OCI-LY3 (cell line): ENCODE measurements around the gene SLC49A3.

Experiments used
- EZH2phosphoT487 ChIP-seq: fragments of 200-600 bp; shearing (Covaris generic); IDR thresholded peaks from 2 replicates; pipeline ENCODE4 v1.6.1; 2018; ENCODE audit warnings: antibody characterized with exemption, mixed run types, low read depth
- TF ChIP-seq, protein P1 (sequence below): fragments of 200-600, 300-600 bp; sonication (generic); IDR thresholded peaks from 2 replicates; pipeline ENCODE4 v1.5.1; 2014; ENCODE audit warnings: antibody characterized with exemption, low read length, low read depth

DNA sequence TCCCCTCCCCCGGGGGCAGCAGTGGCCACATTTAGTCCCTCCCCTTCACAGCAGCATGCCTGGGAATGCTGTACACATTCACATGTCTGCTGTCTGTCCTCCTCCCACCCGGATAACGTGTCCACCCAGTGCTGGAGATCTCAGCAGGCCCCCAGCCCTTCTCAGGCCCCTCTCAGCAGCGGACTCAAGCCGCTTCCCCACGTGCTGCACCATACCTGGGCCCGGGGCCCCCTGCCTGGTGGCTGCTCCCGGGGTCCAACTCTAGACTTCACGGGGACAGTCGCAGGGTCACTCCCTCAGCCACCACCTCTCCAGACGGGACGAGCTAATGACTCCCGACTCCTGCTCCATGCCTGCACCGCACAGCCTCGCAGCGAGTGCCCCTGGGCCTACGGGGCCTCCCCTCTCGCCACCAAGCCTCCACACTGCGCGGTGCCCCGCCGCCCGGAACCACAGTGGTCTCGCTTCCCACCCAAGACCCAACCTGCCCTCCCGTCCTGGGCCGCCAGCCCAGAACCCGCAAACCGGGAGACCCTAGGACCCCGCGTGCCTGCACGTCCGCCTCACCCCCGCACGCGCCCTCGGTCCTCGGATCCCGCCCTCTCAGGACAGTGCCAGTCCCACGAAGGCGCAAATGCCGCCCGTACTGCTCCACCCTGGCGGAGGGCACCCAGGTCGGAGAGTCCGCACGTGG is 15.4 kb upstream of the SLC49A3 start:
- TF ChIP-seq, protein P1, sequence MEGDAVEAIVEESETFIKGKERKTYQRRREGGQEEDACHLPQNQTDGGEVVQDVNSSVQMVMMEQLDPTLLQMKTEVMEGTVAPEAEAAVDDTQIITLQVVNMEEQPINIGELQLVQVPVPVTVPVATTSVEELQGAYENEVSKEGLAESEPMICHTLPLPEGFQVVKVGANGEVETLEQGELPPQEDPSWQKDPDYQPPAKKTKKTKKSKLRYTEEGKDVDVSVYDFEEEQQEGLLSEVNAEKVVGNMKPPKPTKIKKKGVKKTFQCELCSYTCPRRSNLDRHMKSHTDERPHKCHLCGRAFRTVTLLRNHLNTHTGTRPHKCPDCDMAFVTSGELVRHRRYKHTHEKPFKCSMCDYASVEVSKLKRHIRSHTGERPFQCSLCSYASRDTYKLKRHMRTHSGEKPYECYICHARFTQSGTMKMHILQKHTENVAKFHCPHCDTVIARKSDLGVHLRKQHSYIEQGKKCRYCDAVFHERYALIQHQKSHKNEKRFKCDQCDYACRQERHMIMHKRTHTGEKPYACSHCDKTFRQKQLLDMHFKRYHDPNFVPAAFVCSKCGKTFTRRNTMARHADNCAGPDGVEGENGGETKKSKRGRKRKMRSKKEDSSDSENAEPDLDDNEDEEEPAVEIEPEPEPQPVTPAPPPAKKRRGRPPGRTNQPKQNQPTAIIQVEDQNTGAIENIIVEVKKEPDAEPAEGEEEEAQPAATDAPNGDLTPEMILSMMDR: no peak
- no peak for TF ChIP-seq EZH2phosphoT487
